Brain microvascular endothelial cell (primary cell): ENCODE measurements around the gene PPM1A.

ENCODE experiments used
- DNase-seq: peaks from one replicate; pipeline ENCODE4 v3.0.0-alpha.2; 2020
- H3K27ac ChIP-seq: fragments of 250-450 bp; sonication (Bioruptor Pico); 2 replicates; pipeline ENCODE4 v1.5.1; 2020; ENCODE audit warnings: mild to moderate bottlenecking, moderate library complexity
- H3K27me3 ChIP-seq: fragments of 250-450 bp; sonication (Bioruptor Pico); replicated peaks from 2 replicates; pipeline ENCODE4 v1.5.1; 2020; ENCODE audit warnings: mild to moderate bottlenecking
- H3K36me3 ChIP-seq: fragments of 250-450 bp; sonication (Bioruptor Pico); replicated peaks from 2 replicates; pipeline ENCODE4 v1.5.1; 2020; ENCODE audit warnings: mild to moderate bottlenecking
- H3K4me3 ChIP-seq: 2 replicates; pipeline ENCODE4 v1.5.1; 2011; ENCODE audit warnings: low read depth, mild to moderate bottlenecking, control low read depth, low read length, moderate library complexity
- CTCF ChIP-seq: IDR thresholded peaks from 2 replicates; pipeline ENCODE4 v1.5.1; 2011; ENCODE audit warnings: low read depth, mild to moderate bottlenecking, moderate library complexity, low read length, control low read depth, inconsistent platforms; ENCODE audit errors: missing control alignments
- in situ Hi-C: cut with HindIII; loops from 2 replicates; pipeline ENCODE4 v1.10.0; 2017; ENCODE audit warnings: low sequenced_read_pairs, low pct_ligation_motif_present

The PPM1A gene

DNA sequence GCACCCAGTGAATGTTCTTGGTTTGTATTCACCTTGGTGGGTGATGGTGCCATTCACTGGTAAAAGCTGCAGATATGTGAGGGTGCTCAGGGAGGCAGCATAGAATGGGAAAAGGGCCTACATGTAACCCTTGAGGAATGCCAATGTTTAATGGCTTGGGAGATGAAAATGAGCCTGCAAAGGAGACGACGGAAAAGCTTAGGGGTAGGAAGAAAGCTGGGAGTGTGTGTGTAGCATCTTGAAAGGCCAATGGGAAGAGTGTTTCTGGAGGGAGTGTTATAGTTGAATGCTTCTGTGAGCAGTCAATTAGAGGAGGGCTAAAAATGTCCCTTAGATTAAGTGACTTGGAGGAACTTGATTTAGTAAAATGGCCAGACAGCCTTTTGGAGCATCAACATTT is 24.9 kb downstream of the PPM1A start:
- no peak for DNase-seq
- Histone ChIP-seq H3K4me3 (no peak overlapping the region), H3K27ac (no peak overlapping the region), H3K36me3 (no peaks in the 10 kb centered on the region), H3K27me3 (no peaks in the 10 kb centered on the region)
- no peak for TF ChIP-seq CTCF
- in situ Hi-C loops = no loop called here

DNA sequence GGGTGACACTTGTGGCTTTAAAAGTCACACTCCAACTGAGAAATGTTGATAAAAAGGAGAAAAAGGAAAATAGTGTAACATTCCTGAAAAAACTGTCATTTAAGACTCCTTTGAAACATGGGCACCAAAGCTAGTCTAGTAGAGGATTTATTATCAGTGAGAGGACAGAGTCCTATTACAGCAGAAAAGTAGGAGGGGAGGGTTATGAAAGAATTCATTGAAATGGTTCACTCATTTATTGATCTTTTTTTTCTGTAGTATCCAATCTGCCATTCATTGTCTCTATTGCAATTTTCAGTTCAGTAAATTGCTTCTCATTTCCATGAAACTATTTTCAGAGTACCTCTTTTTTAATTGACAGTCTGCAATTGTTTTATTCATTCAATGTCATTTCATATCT is 25.4 kb downstream of the PPM1A start:
- Histone ChIP-seq H3K4me3 (no peak overlapping the region), H3K27ac (no peak overlapping the region), H3K27me3 (no peaks in the 10 kb centered on the region), H3K36me3 (no peaks in the 10 kb centered on the region)
- in situ Hi-C loops = no loop called here
- no peak for TF ChIP-seq CTCF
- no peak for DNase-seq

- Histone ChIP-seq H3K4me3 (no peak overlapping the region), H3K27ac (no peak overlapping the region), H3K27me3 (no peaks in the 10 kb centered on the region), H3K36me3 (no peaks in the 10 kb centered on the region)
- in situ Hi-C loops = no loop called here
- TF ChIP-seq CTCF = no peak
- no peak for DNase-seq
Observed at GRCh38 chr14:60275932-60276331, 26.9 kb downstream of the PPM1A start.

- Histone ChIP-seq H3K36me3 (no peaks in the 10 kb centered on the region), H3K4me3 (no peak overlapping the region), H3K27me3 (no peaks in the 10 kb centered on the region), H3K27ac (no peak overlapping the region)
- no peak for DNase-seq
- in situ Hi-C loops = no loop called here
- no peak for TF ChIP-seq CTCF
Observed at GRCh38 chr14:60276347-60276746, 27.3 kb downstream of the PPM1A start.

DNA sequence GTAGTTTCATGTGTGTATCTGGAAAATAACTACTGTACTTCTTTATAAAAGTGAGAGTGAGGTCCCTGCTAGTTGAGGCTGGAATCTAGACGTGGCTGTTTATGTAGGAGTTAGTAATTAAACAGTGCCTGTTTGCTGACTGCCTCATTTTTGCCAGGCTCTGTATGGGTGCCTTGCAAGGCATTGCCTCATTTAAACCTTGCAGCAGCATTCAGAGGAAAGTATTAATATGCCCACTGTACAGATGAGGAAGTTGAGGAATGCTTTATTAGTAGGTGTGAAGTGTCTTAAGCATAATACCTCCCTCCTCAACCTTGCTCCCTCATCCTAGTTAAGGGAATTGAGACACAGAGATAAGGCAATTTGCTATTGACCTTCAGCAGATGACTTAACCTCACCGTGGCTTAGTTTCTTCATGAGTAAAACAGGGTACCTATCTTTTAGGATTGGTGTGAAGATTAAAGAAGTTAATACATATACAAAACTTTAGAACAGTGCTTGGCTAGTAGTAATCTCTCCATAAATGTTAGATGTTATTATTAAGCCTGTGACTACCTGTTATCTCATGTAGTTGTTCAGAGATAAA is 28.7 kb downstream of the PPM1A start:
- Histone ChIP-seq H3K4me3 (no peak overlapping the region), H3K36me3 (peaks cover under 1% of the 10 kb centered on the region), H3K27ac (no peak overlapping the region), H3K27me3 (no peaks in the 10 kb centered on the region)
- no peak for DNase-seq
- in situ Hi-C loops = no loop called here
- no peak for TF ChIP-seq CTCF

DNA sequence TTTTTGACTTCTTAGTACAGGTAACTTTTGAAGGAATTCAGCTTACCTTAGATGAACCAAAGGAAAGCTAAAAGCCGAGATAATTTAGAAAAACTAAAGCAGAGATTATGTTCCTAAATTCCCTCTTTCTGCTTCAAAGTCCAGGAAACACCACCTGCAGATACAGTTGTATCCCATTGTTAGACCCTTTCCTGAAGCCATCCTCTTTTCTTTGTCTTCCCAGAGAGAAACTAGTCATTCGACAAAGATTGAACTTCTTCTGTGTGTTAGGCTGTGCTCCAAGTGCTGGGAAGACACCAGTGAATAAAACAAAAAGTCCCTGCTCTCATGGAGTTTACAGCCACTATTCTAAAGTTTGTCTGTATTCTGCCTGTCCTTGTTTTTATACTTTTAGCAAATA is 29.3 kb downstream of the PPM1A start:
- in situ Hi-C loops = no loop called here
- Histone ChIP-seq H3K27ac (no peak overlapping the region), H3K4me3 (no peak overlapping the region), H3K36me3 (peaks cover 5% of the 10 kb centered on the region), H3K27me3 (no peaks in the 10 kb centered on the region)
- no peak for TF ChIP-seq CTCF
- no peak for DNase-seq
